AG20443 (cell line): ENCODE measurements around the gene KLHL29.

Source experiments
- DNase-seq: peaks from one replicate; pipeline ENCODE4 v3.0.0; 2012; ENCODE audit warnings: low spot score, mixed read lengths

Gene KLHL29

DNA sequence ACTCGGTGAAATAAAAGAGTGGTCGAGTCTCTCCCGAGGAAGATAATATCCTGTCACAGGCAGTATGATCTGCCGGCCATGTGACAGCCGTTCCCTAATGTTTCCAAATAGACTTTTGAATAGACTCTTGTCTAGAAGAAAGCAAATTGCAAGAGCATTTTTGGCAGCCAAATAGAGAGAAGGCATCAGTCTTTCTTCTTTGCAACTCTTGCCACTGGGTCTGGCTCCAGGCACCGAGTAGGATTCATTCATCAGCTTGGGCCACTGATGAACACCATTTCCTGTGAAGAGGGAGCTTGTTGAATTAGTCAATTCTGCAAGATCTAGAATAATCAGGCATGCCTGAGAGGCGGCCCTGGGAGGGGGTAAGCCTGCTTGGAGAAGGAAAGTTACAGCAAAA lies 165.6 kb downstream of the KLHL29 start:
- DNase-seq, result no peak

- DNase-seq, result no peak
Measured at GRCh38 chr2:23551875-23552274, 166.9 kb downstream of the KLHL29 start.

DNA sequence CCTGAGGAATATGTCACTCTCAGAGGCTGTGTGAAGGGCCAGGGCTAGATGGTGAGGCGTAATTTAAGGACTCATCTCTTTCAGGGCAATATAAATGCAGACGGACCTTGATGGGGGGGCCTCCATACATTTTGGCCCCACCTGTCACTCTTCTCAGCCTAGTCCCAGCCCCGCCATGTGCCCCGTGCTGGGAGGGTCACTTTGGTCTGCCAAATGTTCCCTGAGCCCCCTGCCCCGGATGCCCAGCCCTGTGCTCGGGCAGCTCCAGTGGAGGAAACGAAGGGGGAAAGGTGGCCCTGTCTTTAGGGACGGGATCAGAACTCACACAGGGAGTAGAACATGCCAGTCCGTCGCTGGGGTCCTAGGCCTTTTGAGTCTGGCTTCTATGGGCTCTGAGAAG lies 168.6 kb downstream of the KLHL29 start:
- no peak for DNase-seq

- no peak for DNase-seq
Measured at GRCh38 chr2:23554054-23554697, 169.2 kb downstream of the KLHL29 start.

DNA sequence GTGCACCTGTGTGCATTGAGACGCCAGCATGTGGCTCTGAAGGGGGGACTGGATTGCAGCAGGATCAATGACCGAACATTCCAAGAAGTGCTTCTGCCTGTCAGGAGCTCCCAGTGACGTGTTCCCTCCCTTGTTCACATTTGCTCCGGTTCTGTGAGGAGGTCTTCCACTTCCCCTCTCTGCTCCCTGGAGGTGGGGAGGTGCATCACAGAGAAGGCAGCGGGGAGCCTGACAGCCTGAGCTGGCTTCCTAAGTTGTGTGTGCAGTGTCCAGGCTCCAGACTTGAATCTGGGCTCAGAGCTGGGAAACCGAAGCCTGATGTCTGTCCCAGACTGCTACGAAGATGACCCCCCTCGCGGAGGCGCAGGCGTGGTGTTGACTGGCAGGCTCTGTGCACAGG lies 171.0 kb downstream of the KLHL29 start:
- DNase-seq, result no peak

- DNase-seq, result no peak
Measured at GRCh38 chr2:23556929-23557328, 171.9 kb downstream of the KLHL29 start.

GRCh38 chr2:23557455-23557854 lies 172.5 kb downstream of the KLHL29 start:
- no peak for DNase-seq

- no peak for DNase-seq
Measured at GRCh38 chr2:23559561-23560239, 174.7 kb downstream of the KLHL29 start.

DNA sequence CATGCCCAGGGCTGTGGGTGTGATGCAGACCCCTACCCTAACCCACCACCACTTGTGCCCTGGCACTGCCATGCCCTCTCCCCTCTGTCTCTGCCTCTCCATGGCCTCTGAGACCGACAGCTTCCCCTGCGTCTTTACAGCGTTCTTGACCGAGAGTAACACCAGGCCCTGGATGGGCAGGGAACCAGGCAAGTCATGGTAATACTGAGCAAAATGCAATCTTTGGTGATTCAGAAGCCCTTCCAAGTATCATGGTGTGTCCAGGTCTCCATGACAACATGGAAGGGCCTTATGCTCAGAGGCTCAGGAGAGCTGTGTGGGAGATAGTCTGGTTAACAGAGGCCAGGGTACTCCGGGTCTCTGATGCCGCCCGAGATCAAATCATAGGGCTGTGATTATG lies 176.1 kb downstream of the KLHL29 start:
- DNase-seq, result no peak

GRCh38 chr2:23561544-23561943 lies 176.6 kb downstream of the KLHL29 start:
- DNase-seq, result no peak

DNA sequence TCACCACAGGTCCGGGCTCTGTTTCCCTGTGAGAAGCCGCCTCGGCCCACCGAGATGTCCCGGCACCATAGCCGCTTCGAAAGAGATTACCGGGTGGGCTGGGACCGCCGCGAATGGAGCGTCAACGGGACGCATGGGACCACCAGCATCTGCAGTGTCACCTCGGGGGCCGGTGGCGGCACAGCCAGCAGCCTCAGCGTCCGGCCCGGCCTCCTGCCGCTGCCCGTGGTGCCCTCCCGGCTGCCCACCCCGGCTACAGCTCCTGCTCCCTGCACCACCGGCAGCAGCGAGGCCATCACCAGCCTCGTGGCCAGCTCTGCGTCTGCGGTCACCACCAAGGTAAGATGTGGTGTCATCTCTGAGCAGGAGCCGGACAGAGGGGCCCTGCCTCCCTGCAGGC lies 177.2 kb downstream of the KLHL29 start:
- no peak for DNase-seq

GRCh38 chr2:23563151-23563550 lies 178.2 kb downstream of the KLHL29 start:
- no peak for DNase-seq

GRCh38 chr2:23563673-23564614 lies 179.0 kb downstream of the KLHL29 start:
- DNase-seq, result peak; percentile 93

DNA sequence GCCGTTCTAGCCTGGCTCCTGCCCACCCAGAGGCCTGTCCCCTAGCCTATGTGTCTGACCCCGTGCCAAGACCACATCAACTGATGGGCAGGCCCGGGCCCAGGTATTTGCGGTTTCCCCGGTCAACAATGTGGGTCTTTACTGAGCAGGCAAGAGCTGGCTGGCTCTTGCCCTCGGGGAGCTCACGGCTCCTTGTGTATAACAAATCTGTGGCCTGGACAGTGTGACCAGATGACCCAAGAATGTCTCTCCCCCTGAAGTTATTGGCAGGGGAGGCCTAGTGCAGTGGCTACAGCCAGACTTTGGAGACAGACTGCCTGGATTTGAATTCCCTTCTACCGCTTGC lies 179.6 kb downstream of the KLHL29 start:
- DNase-seq, result peak; percentile 85

DNA sequence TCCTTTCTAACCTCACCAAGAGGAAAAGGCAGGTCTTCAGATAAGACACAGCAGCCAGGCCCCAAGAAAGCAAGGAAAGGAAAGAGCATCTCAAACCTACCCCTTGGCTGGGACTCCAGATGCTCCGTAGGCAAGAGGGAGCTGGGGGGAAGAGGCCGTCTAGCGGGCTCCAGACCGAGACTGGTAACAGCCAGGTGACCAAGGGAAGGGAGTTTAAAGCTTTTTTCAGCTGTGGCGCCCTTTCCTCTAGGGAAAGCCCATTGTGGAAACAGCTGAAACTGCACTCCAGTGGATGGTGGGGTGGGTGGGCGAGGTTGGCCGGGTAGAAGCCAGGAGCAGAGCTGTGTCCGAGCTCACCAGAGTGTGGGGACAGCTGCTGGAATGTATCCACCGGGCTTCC lies 180.4 kb downstream of the KLHL29 start:
- DNase-seq, result no peak

- DNase-seq, result no peak
Measured at GRCh38 chr2:23565814-23566213, 180.8 kb downstream of the KLHL29 start.

DNA sequence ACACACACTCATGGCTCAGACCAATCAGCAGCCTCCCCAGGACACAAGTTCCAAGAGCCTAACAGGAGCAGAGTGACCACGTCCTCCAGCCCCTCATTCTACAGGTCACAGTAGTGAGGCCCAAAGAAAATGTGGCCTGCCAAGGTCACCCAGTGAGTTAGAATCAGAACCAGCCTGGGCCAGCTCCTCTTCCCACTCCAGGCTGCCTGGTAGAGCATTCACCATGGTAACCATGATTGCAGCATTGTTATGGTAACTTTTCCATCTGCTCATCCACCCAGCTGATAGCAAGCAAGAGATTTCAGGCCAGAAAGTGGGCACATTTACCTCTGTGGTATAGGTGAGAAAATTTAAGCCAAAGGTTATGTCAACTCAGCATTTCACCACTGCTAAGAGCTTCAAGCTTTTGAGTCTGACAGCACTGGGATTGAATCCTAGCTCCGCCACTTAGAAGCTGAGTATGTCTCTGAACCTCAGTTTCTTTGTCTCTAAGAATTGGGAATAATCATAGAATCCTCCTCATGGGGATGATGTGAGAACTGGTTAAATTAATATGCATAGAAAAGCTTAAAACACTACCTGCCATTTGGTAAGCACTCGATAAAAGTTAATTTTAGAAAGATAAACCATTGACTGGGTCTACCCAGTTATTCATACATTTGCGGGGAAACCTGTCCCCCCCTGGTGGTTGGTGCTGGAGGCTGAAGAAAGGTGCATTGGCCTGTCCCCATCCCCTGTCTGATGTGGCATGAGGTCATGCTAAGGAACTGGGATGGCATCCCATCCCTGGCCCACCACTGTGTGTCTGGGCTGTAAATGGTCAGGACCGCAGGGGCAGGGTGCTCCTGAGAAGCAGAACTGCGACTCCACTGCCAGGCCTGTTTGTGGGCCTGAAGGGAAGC lies 181.5 kb downstream of the KLHL29 start:
- DNase-seq, result peak; percentile 70

DNA sequence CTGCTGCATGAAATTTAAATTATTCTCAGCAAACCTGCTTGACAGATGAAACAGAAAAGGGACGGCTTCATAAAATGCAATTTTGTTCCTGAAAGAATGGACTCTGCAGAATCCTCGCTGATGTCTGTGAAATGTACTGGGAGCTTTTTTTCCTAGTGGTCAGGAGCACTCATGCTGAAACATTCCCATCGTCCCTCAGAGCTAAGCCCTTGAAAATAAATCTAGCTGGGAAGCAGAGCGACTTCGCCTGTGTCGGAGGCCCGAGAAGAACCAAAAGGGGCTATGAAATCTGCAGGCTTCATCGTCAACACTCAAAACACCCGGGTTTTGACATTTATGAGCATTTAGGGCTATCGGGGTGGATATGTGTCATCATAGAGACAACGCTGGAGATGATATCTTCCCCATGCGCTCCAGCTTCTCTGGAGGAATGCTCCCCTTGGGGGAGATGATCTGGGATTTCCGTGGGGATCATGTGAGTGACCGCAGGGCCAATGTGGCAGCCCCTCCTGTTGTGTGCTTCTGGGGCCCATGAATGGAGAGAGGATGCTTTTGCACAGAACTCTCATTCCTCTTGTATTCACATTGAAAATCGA lies 182.3 kb downstream of the KLHL29 start:
- no peak for DNase-seq

- no peak for DNase-seq
Measured at GRCh38 chr2:23568211-23568610, 183.2 kb downstream of the KLHL29 start.

DNA sequence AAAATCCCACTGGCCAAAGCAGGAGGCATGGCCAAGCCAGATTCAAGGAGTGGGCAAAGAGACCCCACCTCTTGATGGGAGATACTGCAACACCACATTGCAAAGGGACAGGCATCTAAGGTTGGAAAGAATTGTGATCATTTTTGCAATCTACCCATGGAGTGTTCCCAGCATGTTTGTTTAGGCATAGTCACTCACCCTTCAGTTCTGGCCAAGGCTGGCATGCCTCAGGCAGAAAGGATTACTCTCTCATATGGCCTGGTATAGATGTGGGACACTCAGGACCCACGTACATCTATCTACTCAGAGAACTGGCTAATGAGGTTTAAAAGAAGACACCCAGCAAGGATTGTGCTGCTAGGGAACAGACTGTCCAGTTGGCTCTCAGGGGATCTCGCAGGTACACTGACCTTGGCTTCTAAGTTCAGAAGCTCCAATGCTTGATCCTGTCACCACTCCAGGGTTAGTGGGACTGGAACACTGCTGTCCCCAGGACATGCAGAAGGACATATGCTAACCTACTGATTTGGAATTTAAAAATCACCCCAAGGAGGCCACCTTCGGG lies 183.7 kb downstream of the KLHL29 start:
- DNase-seq, result no peak

- DNase-seq, result no peak
Measured at GRCh38 chr2:23569761-23570365, 184.9 kb downstream of the KLHL29 start.
